ENCODE data around the gene STRIP2.

GRCh38 chr7:129394101-129394500 is 40.1 kb upstream of the STRIP2 start:
- TF ChIP-seq, protein P1, sequence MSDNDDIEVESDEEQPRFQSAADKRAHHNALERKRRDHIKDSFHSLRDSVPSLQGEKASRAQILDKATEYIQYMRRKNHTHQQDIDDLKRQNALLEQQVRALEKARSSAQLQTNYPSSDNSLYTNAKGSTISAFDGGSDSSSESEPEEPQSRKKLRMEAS (IDR thresholded peaks at IDR 0.05) = no peak
- TF ChIP-seq CEBPB (IDR thresholded peaks at IDR 0.05) (no peak), EP300 (IDR thresholded peaks at IDR 0.05; ENCODE audit: borderline replicate concordance) (no peak), YY1 (IDR thresholded peaks at IDR 0.05; ENCODE audit: low read depth) (no peak), ZBTB7A (IDR thresholded peaks at IDR 0.05; ENCODE audit: low read depth) (no peak), CREB1 (IDR thresholded peaks at IDR 0.05; ENCODE audit: low read depth) (no peak), RAD21 (IDR thresholded peaks at IDR 0.05; ENCODE audit: low read depth) (no peak), EGR1 (IDR thresholded peaks at IDR 0.05) (no peak), REST (IDR thresholded peaks at IDR 0.05; ENCODE audit: low read depth) (no peak)
- TF ChIP-seq, protein P2, sequence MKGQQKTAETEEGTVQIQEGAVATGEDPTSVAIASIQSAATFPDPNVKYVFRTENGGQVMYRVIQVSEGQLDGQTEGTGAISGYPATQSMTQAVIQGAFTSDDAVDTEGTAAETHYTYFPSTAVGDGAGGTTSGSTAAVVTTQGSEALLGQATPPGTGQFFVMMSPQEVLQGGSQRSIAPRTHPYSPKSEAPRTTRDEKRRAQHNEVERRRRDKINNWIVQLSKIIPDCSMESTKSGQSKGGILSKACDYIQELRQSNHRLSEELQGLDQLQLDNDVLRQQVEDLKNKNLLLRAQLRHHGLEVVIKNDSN (IDR thresholded peaks at IDR 0.05) = no peak

Measured in Ishikawa (cell line).